Liver (tissue), 9 donors: Measurements from ENCODE around the gene PHOX2A. TPM values are rescaled to one million over a fixed set of nuclear protein-coding genes. Genes with fewer than 3 reads are reported as not detected.

Source experiments
- DNase-seq: peaks from one replicate; pipeline ENCODE4 v3.0.0-alpha.2; 2017; ENCODE audit warnings: low spot score
- H3K27ac ChIP-seq, 2 donors: one replicate each; pipeline ENCODE4 v1.7.0; 2013; ENCODE audit warnings: inconsistent platforms in 2 of 2, low read length in 2 of 2, control low read depth in 1 of 2, low read depth in 1 of 2, mild to moderate bottlenecking in 1 of 2
- H3K27me3 ChIP-seq, 4 donors: one replicate each; pipeline versions ENCODE4 v1.6.1 to v1.7.0; 2013; ENCODE audit warnings: low read length in 3 of 4, inconsistent platforms in 1 of 4, mild to moderate bottlenecking in 1 of 4, moderate library complexity in 1 of 4; ENCODE audit not compliant: control insufficient read depth in 4 of 4, insufficient read depth in 4 of 4
- H3K36me3 ChIP-seq, 4 donors: one replicate each; pipeline versions ENCODE4 v1.6.1 to v1.7.0; 2013; ENCODE audit warnings: low read length in 3 of 4, mild to moderate bottlenecking in 3 of 4, low read depth in 1 of 4, moderate library complexity in 1 of 4; ENCODE audit not compliant: control insufficient read depth in 4 of 4, insufficient read depth in 3 of 4
- H3K4me1 ChIP-seq, 4 donors: one replicate each; pipeline versions ENCODE4 v1.6.1 to v1.7.0; 2013; ENCODE audit warnings: low read length in 3 of 4, mild to moderate bottlenecking in 3 of 4, moderate library complexity in 1 of 4; ENCODE audit not compliant: control insufficient read depth in 4 of 4, insufficient read depth in 4 of 4
- H3K4me3 ChIP-seq, 3 donors: one replicate each; pipeline versions ENCODE4 v1.6.1 to v1.7.0; 2013; ENCODE audit warnings: low read length in 3 of 3, control low read depth in 1 of 3, low read depth in 1 of 3, mild to moderate bottlenecking in 1 of 3
- H3K9ac ChIP-seq, 2 donors: one replicate each; pipeline ENCODE4 v1.7.0; 2013; ENCODE audit warnings: low read length in 2 of 2, mild to moderate bottlenecking in 2 of 2, moderate library complexity in 2 of 2, control low read depth in 1 of 2, low read depth in 1 of 2
- H3K9me3 ChIP-seq, 4 donors: one replicate each; pipeline versions ENCODE4 v1.6.1 to v1.7.0; 2013; ENCODE audit warnings: low read length in 3 of 4; ENCODE audit not compliant: control insufficient read depth in 4 of 4
- EGR1 ChIP-seq, 2 donors: IDR thresholded peaks; 2 replicates each; pipeline ENCODE4 v1.6.1; 2016 to 2018; ENCODE audit warnings: antibody characterized with exemption in 2 of 2, low read depth in 2 of 2
- FOXA1 ChIP-seq: IDR thresholded peaks from 2 replicates; pipeline ENCODE4 v1.6.1; 2016; ENCODE audit warnings: antibody characterized with exemption
- FOXA2 ChIP-seq: IDR thresholded peaks from 2 replicates; pipeline ENCODE4 v1.6.1; 2016; ENCODE audit warnings: antibody characterized with exemption
- GABPA ChIP-seq, 2 donors: IDR thresholded peaks in 1 of 2; conservative IDR thresholded peaks in 1 of 2; 2 replicates each; pipeline ENCODE4 v1.6.1; 2016; ENCODE audit warnings: antibody characterized with exemption in 2 of 2, mild to moderate bottlenecking in 1 of 2, moderate library complexity in 1 of 2
- HNF4A ChIP-seq, 2 donors: conservative IDR thresholded peaks; 2 replicates each; pipeline ENCODE4 v1.6.1; 2016; ENCODE audit warnings: antibody characterized with exemption in 2 of 2, mild to moderate bottlenecking in 2 of 2
- HNF4G ChIP-seq: IDR thresholded peaks from 2 replicates; pipeline ENCODE4 v1.6.1; 2016; ENCODE audit warnings: antibody characterized with exemption
- JUND ChIP-seq, 2 donors: IDR thresholded peaks; 2 replicates each; pipeline ENCODE4 v1.6.1; 2016; ENCODE audit warnings: antibody characterized with exemption in 2 of 2
- NR2F2 ChIP-seq: IDR thresholded peaks from 2 replicates; pipeline ENCODE4 v1.6.1; 2016; ENCODE audit warnings: antibody characterized with exemption
- RAD21 ChIP-seq, 2 donors: IDR thresholded peaks; 2 replicates each; pipeline ENCODE4 v1.6.1; 2016; ENCODE audit warnings: antibody characterized with exemption in 2 of 2, mild to moderate bottlenecking in 2 of 2
- RXRA ChIP-seq, 2 donors: IDR thresholded peaks; 2 replicates each; pipeline ENCODE4 v1.6.1; 2017 to 2018; ENCODE audit warnings: antibody characterized with exemption in 2 of 2, mild to moderate bottlenecking in 1 of 2
- SP1 ChIP-seq: IDR thresholded peaks from 2 replicates; pipeline ENCODE4 v1.6.1; 2018; ENCODE audit warnings: antibody characterized with exemption, mild to moderate bottlenecking
- YY1 ChIP-seq: IDR thresholded peaks from 2 replicates; pipeline ENCODE4 v1.6.1; 2016; ENCODE audit warnings: antibody characterized with exemption, mild to moderate bottlenecking
- WGBS: extraction: QIAGEN DNeasy Blood & Tissue Kit; methylation state at CpG from one replicate; pipeline ENCODE4 v1.1.7; 2013; 5-methylcytosine and 5-hydroxymethylcytosine counted together
- polyA plus RNA-seq, 2 donors: library from polyadenylated mRNA; stranded (reverse) in 1 of 2; unstranded in 1 of 2; fragments of 200-250 nt in 1 of 2; fragments of >200 nt in 1 of 2; fragmentation: Nextera tagmentation in 1 of 2; extraction: Ambion mirVana in 1 of 2; gene quantifications; one replicate each; pipeline versions ENCODE4 v1.2.1 to v1.2.3, GENCODE V29; 2013 to 2015
- total RNA-seq, 2 donors: library from RNA; depleted of rRNA; stranded (reverse); fragments of >200 nt; gene quantifications; one replicate each; pipeline ENCODE4 v1.2.3, GENCODE V29; 2014
- TF ChIP-seq, protein P1 (sequence below): fragments of 150-350 bp; IDR thresholded peaks from 2 replicates; pipeline ENCODE4 v1.5.1; 2017; ENCODE audit warnings: improper control_type of control experiment, low read depth, low read length; ENCODE audit not compliant: missing input control
- TF ChIP-seq, protein P2 (sequence below): IDR thresholded peaks from 2 replicates; pipeline ENCODE4 v1.6.1; 2016; ENCODE audit warnings: antibody characterized with exemption
- TF ChIP-seq, protein P3 (sequence below): IDR thresholded peaks from 2 replicates; pipeline ENCODE4 v1.6.1; 2016; ENCODE audit warnings: antibody characterized with exemption
- TF ChIP-seq, protein P4 (sequence below): IDR thresholded peaks from 2 replicates; pipeline ENCODE4 v1.6.1; 2016; ENCODE audit warnings: antibody characterized with exemption, mild to moderate bottlenecking
- donor health status: healthy.
- donor health status: healthy.
- donor health status: healthy.
- donor health status: healthy.
- donor health status: healthy.

PHOX2A gene
- total and polyA plus RNA-seq, 4 donors = not detected

GRCh38 chr11:72230764-72231365 lies 13.1 kb downstream of the PHOX2A start:
- WGBS = 95% methylated on average over 18 of the region's 18 CpGs
- no peaks in the 10 kb centered on the region for H3K9me3 ChIP-seq
- H3K9ac ChIP-seq = no peak overlapping the region
- peaks cover 25 to 75% (median 39%) of the 10 kb centered on the region in 4 donors for H3K36me3 ChIP-seq
- TF ChIP-seq SP1 = no peak
- no peak for TF ChIP-seq RXRA (IDR thresholded peaks at IDR 0.05)
- no peak for TF ChIP-seq HNF4A (conservative IDR thresholded peaks at IDR 0.05)
- TF ChIP-seq GABPA (IDR thresholded peaks at IDR 0.05 in 1 of 2, conservative IDR thresholded peaks at IDR 0.05 in 1 of 2) = no peak
- TF ChIP-seq, protein P1, sequence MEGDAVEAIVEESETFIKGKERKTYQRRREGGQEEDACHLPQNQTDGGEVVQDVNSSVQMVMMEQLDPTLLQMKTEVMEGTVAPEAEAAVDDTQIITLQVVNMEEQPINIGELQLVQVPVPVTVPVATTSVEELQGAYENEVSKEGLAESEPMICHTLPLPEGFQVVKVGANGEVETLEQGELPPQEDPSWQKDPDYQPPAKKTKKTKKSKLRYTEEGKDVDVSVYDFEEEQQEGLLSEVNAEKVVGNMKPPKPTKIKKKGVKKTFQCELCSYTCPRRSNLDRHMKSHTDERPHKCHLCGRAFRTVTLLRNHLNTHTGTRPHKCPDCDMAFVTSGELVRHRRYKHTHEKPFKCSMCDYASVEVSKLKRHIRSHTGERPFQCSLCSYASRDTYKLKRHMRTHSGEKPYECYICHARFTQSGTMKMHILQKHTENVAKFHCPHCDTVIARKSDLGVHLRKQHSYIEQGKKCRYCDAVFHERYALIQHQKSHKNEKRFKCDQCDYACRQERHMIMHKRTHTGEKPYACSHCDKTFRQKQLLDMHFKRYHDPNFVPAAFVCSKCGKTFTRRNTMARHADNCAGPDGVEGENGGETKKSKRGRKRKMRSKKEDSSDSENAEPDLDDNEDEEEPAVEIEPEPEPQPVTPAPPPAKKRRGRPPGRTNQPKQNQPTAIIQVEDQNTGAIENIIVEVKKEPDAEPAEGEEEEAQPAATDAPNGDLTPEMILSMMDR = no peak
- TF ChIP-seq NR2F2 = no peak
- no peak for TF ChIP-seq FOXA1
- TF ChIP-seq, protein P2, sequence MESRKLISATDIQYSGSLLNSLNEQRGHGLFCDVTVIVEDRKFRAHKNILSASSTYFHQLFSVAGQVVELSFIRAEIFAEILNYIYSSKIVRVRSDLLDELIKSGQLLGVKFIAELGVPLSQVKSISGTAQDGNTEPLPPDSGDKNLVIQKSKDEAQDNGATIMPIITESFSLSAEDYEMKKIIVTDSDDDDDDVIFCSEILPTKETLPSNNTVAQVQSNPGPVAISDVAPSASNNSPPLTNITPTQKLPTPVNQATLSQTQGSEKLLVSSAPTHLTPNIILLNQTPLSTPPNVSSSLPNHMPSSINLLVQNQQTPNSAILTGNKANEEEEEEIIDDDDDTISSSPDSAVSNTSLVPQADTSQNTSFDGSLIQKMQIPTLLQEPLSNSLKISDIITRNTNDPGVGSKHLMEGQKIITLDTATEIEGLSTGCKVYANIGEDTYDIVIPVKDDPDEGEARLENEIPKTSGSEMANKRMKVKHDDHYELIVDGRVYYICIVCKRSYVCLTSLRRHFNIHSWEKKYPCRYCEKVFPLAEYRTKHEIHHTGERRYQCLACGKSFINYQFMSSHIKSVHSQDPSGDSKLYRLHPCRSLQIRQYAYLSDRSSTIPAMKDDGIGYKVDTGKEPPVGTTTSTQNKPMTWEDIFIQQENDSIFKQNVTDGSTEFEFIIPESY = no peak
- no peak for TF ChIP-seq FOXA2
- no peak for TF ChIP-seq RAD21 (IDR thresholded peaks at IDR 0.05)
- TF ChIP-seq HNF4G = no peak
- no peak for TF ChIP-seq YY1
- TF ChIP-seq, protein P3, sequence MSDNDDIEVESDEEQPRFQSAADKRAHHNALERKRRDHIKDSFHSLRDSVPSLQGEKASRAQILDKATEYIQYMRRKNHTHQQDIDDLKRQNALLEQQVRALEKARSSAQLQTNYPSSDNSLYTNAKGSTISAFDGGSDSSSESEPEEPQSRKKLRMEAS = no peak
- TF ChIP-seq EGR1 (IDR thresholded peaks at IDR 0.05; ENCODE audit: low read depth in 2 of 2) = no peak
- no peak for TF ChIP-seq JUND (IDR thresholded peaks at IDR 0.05)
- no peaks in the 10 kb centered on the region for H3K27me3 ChIP-seq
- DNase-seq = no peak
- no peaks in the 10 kb centered on the region for H3K4me1 ChIP-seq
- H3K4me3 ChIP-seq = no peak overlapping the region
- H3K27ac ChIP-seq = no peak overlapping the region

DNA sequence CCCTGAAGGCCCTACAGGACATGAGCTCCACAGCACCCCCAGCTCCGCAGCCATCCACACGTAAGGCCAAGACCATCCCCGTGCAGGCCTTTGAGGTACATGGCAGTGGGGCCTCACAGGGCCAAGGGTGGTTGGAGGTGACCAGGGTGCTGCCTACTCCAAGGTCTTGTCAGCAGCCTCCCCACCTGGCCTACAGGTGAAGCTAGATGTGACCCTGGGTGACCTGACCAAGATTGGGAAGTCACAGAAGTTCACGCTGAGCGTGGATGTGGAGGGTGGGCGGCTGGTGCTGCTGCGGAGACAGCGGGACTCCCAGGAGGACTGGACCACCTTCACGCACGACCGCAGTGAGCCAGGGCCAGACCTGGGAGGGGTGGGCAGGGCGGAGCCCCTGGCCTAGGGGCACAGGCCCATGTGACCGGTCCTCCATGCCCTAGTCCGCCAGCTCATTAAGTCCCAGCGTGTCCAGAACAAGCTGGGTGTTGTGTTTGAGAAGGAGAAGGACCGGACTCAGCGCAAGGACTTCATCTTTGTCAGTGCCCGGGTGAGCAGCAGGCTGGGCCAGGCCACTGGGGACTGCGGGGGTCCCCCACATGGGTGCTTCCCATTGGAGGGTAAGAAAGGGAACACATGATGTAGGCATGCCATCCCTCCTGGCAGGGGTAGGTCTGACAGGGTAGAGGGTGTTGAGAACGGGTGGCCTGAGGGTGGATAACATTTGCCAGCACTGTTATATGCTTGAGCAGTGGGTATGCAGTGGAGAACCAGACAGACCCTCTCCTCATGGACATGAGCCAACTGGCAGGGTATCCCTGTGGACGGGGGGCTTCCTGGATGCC lies 13.8 kb downstream of the PHOX2A start:
- TF ChIP-seq FOXA1 (no peak), RXRA (IDR thresholded peaks at IDR 0.05) (no peak), SP1 (no peak), GABPA (IDR thresholded peaks at IDR 0.05 in 1 of 2, conservative IDR thresholded peaks at IDR 0.05 in 1 of 2) (no peak), RAD21 (IDR thresholded peaks at IDR 0.05) (no peak), NR2F2 (no peak), HNF4G (no peak), FOXA2 (no peak)
- TF ChIP-seq, protein P4, sequence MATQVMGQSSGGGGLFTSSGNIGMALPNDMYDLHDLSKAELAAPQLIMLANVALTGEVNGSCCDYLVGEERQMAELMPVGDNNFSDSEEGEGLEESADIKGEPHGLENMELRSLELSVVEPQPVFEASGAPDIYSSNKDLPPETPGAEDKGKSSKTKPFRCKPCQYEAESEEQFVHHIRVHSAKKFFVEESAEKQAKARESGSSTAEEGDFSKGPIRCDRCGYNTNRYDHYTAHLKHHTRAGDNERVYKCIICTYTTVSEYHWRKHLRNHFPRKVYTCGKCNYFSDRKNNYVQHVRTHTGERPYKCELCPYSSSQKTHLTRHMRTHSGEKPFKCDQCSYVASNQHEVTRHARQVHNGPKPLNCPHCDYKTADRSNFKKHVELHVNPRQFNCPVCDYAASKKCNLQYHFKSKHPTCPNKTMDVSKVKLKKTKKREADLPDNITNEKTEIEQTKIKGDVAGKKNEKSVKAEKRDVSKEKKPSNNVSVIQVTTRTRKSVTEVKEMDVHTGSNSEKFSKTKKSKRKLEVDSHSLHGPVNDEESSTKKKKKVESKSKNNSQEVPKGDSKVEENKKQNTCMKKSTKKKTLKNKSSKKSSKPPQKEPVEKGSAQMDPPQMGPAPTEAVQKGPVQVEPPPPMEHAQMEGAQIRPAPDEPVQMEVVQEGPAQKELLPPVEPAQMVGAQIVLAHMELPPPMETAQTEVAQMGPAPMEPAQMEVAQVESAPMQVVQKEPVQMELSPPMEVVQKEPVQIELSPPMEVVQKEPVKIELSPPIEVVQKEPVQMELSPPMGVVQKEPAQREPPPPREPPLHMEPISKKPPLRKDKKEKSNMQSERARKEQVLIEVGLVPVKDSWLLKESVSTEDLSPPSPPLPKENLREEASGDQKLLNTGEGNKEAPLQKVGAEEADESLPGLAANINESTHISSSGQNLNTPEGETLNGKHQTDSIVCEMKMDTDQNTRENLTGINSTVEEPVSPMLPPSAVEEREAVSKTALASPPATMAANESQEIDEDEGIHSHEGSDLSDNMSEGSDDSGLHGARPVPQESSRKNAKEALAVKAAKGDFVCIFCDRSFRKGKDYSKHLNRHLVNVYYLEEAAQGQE = no peak
- TF ChIP-seq, protein P1 = no peak

More for the DNA sequence above, 13.8 kb downstream of the PHOX2A start:
- Histone ChIP-seq H3K9me3 (no peaks in the 10 kb centered on the region), H3K36me3 (peaks cover 22 to 69% (median 39%) of the 10 kb centered on the region in 4 donors), H3K9ac (no peak overlapping the region), H3K27me3 (no peaks in the 10 kb centered on the region), H3K27ac (no peak overlapping the region), H3K4me1 (peaks cover 0 to 7% (median 3%) of the 10 kb centered on the region in 4 donors), H3K4me3 (no peak overlapping the region)
- DNase-seq = no peak
- 97% methylated on average over 21 of the region's 21 CpGs for WGBS
